ENCODE data around the gene TIMMDC1. TPM values are rescaled to one million over a fixed set of nuclear protein-coding genes. Genes with fewer than 3 reads are reported as not detected.

The TIMMDC1 gene
- total RNA-seq, 1 donor from 2014 or later: 73.0 TPM

DNA sequence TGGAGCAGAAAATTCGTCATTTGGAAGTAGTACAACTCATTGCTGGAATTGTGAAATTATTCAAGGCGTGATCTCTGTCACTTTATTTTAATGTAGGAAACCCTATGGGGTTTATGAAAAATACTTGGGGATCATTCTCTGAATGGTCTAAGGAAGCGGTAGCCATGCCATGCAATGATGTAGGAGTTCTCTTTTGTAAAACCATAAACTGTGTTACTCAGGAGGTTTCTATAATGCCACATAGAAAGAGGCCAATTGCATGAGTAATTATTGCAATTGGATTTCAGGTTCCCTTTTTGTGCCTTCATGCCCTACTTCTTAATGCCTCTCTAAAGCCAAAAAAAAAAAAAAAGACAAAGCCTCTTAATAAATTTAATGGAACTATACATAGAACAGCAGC lies 5.5 kb upstream of the TIMMDC1 start:
- Mint-ChIP-seq H3K4me3 (no peak overlapping the region), H3K4me1 (peaks cover 6% of the 10 kb centered on the region), H3K27ac (no peak overlapping the region), H3K27me3 (no peaks in the 10 kb centered on the region), H3K9me3 (no peaks in the 10 kb centered on the region), H3K36me3 (ENCODE audit: low read depth) (peaks cover 39% of the 10 kb centered on the region)
- ChIA-PET CTCF (no interaction called here), POLR2A (no interaction called here)
- TF ChIP-seq, protein P1, sequence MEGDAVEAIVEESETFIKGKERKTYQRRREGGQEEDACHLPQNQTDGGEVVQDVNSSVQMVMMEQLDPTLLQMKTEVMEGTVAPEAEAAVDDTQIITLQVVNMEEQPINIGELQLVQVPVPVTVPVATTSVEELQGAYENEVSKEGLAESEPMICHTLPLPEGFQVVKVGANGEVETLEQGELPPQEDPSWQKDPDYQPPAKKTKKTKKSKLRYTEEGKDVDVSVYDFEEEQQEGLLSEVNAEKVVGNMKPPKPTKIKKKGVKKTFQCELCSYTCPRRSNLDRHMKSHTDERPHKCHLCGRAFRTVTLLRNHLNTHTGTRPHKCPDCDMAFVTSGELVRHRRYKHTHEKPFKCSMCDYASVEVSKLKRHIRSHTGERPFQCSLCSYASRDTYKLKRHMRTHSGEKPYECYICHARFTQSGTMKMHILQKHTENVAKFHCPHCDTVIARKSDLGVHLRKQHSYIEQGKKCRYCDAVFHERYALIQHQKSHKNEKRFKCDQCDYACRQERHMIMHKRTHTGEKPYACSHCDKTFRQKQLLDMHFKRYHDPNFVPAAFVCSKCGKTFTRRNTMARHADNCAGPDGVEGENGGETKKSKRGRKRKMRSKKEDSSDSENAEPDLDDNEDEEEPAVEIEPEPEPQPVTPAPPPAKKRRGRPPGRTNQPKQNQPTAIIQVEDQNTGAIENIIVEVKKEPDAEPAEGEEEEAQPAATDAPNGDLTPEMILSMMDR (IDR thresholded peaks at IDR 0.05): no peak
- no peak for ATAC-seq (ENCODE audit: low read depth)
- intact Hi-C loops (cut with micrococcal nuclease): loop anchor here (10.0 kb wide), 1 partner anchor 602 kb away; the partner anchor contains the start of gene GSK3B
- DNase-seq: no peak

DNA sequence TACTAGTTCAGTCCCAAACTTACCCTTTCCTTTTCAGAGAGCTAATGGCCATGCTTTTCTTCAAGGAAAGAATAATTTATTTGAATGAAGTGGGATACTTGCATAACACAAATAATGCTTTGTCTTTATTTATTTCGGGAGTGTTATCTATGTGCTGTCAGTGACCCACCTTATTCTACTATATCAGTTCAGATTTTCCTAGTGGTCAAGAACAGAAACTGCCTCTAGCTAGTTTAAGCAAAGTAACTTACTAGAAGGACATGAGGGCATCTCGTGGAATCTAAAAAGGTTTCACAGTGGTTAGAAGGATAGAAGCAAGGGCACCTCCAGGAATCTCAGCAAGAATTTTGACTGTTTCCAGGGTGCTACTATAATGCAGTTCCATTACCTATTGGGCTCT lies 3.8 kb upstream of the TIMMDC1 start:
- Mint-ChIP-seq H3K9me3 (no peaks in the 10 kb centered on the region), H3K4me3 (no peak overlapping the region), H3K27me3 (no peaks in the 10 kb centered on the region), H3K36me3 (ENCODE audit: low read depth) (peaks cover 33% of the 10 kb centered on the region), H3K27ac (no peak overlapping the region), H3K4me1 (peaks cover 17% of the 10 kb centered on the region)
- intact Hi-C loops (cut with micrococcal nuclease): loop anchor here (10.0 kb wide), 1 partner anchor 600 kb away; the partner anchor contains the start of gene GSK3B
- DNase-seq (no peak), ATAC-seq (ENCODE audit: low read depth) (no peak)
- ChIA-PET CTCF (no interaction called here), POLR2A (interaction anchor here (0.6 to 1.7 kb wide), 3 partner anchors 32 to 194 kb away, joined by 3 to 5 read pairs (median 5); partner anchors contain the start of gene TMEM39A)
- TF ChIP-seq, protein P1 (IDR thresholded peaks at IDR 0.05): no peak

DNA sequence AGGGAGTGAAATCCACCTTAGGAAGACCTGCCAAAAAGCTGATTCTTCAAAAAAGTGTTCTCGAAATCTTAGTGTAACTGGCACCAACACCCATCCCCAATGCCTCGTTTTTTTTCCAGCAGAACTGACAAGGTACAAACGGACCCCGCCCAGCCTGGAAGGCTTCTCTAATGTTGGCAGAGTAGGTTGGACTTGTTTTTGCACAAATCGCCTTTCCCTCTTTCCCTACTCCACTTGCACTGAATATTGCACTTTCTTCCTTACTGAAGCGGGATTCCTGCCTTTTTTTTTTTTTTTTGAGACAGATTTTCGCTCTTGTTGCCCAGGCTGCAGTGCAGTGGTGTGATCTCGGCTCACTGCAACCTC lies 544 bp upstream of the TIMMDC1 start:
- intact Hi-C loops (cut with micrococcal nuclease): loop anchor here (1.0 to 10.0 kb wide), 11 partner anchors 29 to 597 kb away; partner anchors contain the start of genes COX17, GSK3B and TMEM39A
- peak overlapping the region; percentile 97 for H3K27ac Mint-ChIP-seq
- H3K36me3 Mint-ChIP-seq (ENCODE audit: low read depth): peaks cover 20% of the 10 kb centered on the region
- no peak for DNase-seq
- peak; percentile 5 for ATAC-seq (ENCODE audit: low read depth)
- H3K4me1 Mint-ChIP-seq: peaks cover 38% of the 10 kb centered on the region
- H3K27me3 Mint-ChIP-seq: no peaks in the 10 kb centered on the region
- H3K9me3 Mint-ChIP-seq: no peaks in the 10 kb centered on the region
- TF ChIP-seq, protein P1 (IDR thresholded peaks at IDR 0.05): no peak
- CTCF ChIA-PET: interaction anchor here (1.0 to 3.1 kb wide), 3 partner anchors 61 to 614 kb away, joined by 4 to 20 read pairs (median 12); partner anchors contain the start of gene CD80
- H3K4me3 Mint-ChIP-seq: peak overlapping the region; percentile 99
- POLR2A ChIA-PET: interaction anchor here (0.6 to 3.3 kb wide), 25 partner anchors 9 to 851 kb away, joined by 3 to 102 read pairs (median 7); partner anchors contain the start of genes ADPRH, B4GALT4, CD80 and COX17

DNA sequence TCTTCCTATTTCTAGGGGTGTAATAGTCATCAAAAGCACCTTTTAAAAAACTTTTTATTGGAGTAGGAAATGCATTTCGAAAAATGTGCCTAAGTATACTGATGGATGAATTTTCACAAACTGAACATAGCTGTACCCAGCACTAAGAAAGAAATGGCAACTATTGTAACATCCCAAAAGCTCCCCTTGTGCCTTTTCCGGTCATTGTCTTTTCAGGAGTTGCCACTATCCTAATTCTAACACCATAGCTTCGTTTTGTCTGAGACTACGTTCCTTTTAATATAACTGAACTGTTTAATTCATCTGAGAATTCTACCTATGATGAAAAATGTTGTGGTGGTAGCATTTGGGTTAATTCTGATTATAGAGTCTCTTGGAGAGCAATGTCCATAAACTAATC lies 1.9 kb downstream of the TIMMDC1 start:
- Mint-ChIP-seq H3K36me3 (ENCODE audit: low read depth) (peaks cover 35% of the 10 kb centered on the region), H3K27ac (peak overlapping the region; percentile 13), H3K9me3 (no peaks in the 10 kb centered on the region), H3K4me3 (no peak overlapping the region), H3K4me1 (peaks cover 38% of the 10 kb centered on the region), H3K27me3 (no peaks in the 10 kb centered on the region)
- POLR2A ChIA-PET: interaction anchor here (0.6 to 1.1 kb wide), 2 partner anchors 11 to 34 kb away, joined by 3 to 4 read pairs; no protein-coding TSS in a partner anchor
- DNase-seq (no peak), ATAC-seq (ENCODE audit: low read depth) (no peak)
- intact Hi-C loops (cut with micrococcal nuclease): no loop called here
- CTCF ChIA-PET: no interaction called here
- TF ChIP-seq, protein P1 (IDR thresholded peaks at IDR 0.05): no peak

DNA sequence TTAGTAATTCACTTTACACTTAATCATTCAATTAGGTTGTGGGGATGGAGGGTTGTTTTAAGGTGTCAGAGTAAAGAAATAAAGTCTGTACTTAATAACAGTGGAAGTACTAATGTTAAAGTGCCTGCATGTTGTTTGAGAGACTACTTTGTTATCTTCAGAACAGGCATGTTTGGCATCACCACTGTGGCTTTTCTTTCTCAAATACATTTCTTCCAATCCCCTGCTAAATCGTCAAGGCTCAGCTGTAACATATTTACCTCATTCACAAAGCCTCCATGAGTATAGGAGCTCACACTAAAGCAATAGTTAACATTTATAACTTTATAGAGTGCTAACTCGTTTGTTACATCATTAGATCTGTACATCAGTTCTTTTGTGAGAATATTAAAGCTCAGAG lies 2.6 kb downstream of the TIMMDC1 start:
- peaks cover 38% of the 10 kb centered on the region for H3K4me1 Mint-ChIP-seq
- ChIA-PET POLR2A (interaction anchor here (0.6 to 1.2 kb wide), 2 partner anchors 35 to 39 kb away, joined by 3 read pairs; no protein-coding TSS in a partner anchor), CTCF (no interaction called here)
- DNase-seq (no peak), ATAC-seq (ENCODE audit: low read depth) (no peak)
- H3K27me3 Mint-ChIP-seq: no peaks in the 10 kb centered on the region
- H3K36me3 Mint-ChIP-seq (ENCODE audit: low read depth): peaks cover 41% of the 10 kb centered on the region
- peak overlapping the region; percentile 5 for H3K4me3 Mint-ChIP-seq
- peak overlapping the region; percentile 13 for H3K27ac Mint-ChIP-seq
- intact Hi-C loops (cut with micrococcal nuclease): no loop called here
- H3K9me3 Mint-ChIP-seq: no peaks in the 10 kb centered on the region
- TF ChIP-seq, protein P1 (IDR thresholded peaks at IDR 0.05): no peak
